Endothelial cell of umbilical vein (primary cell): ENCODE results near the gene SPNS2. TPM values are rescaled to one million over a fixed set of nuclear protein-coding genes. Genes with fewer than 3 reads are reported as not detected.

ENCODE experiments used
- BruUV-seq: library from RNA; stranded (reverse); fragments of 400-500 nt; replicated peaks from 2 replicates; lab custom pipeline; 2021; lab: Mats Ljungman, UMichigan
- CTCF ChIA-PET: fragments of 300-600, 350-600 bp; sonication (Branson Sonifier 250); formaldehyde crosslinking; loops from one replicate; lab custom pipeline; 2021; ENCODE audit warnings: antibody characterized with exemption, inconsistent platforms; lab: Charles Lee
- POLR2A ChIA-PET: fragments of 300-600, 350-600 bp; sonication (Branson Sonifier 250); formaldehyde crosslinking; loops from one replicate; lab custom pipeline; 2021; ENCODE audit warnings: antibody characterized with exemption, inconsistent platforms; lab: Charles Lee
- DNase-seq: peaks from one replicate; pipeline ENCODE4 v3.0.0-alpha.2; 2011; ENCODE audit warnings: low read depth, low spot score
- FAIRE-seq: peaks from 2 replicates; lab custom pipeline; 2011; peaks lifted over from hg19 to GRCh38; lab: Jason Lieb, UNC
- H2AFZ ChIP-seq: 2 replicates; pipeline ENCODE4 v1.6.0; 2012; ENCODE audit warnings: low read depth, low read length, control low read depth, inconsistent platforms
- H3K27ac ChIP-seq: 2 replicates; pipeline ENCODE4 v1.5.1; 2011; ENCODE audit warnings: low read depth, mild to moderate bottlenecking, control low read depth, low read length, moderate library complexity; ENCODE audit not compliant: insufficient read depth
- H3K27me3 ChIP-seq, 2 experiments: 2 replicates each; pipeline versions ENCODE4 v1.6.0 to v1.6.1; 2011; ENCODE audit warnings: low read length in 2 of 2, mixed read lengths in 1 of 2; ENCODE audit not compliant: control insufficient read depth in 2 of 2, insufficient read depth in 2 of 2
- H3K36me3 ChIP-seq, 2 experiments: 2 replicates in 1 of 2; 3 replicates in 1 of 2; pipeline ENCODE4 v1.5.1; 2011; ENCODE audit warnings: low read length in 2 of 2, mild to moderate bottlenecking in 1 of 2, moderate library complexity in 1 of 2; ENCODE audit not compliant: control insufficient read depth in 2 of 2, insufficient read depth in 2 of 2; ENCODE audit errors: extremely low read depth in 1 of 2
- H3K4me1 ChIP-seq: 3 replicates; pipeline ENCODE4 v1.5.1; 2011; ENCODE audit warnings: mild to moderate bottlenecking, low read length; ENCODE audit not compliant: control insufficient read depth, insufficient read depth; ENCODE audit errors: extremely low read depth
- H3K4me2 ChIP-seq: 2 replicates; pipeline ENCODE4 v1.6.1; 2011; ENCODE audit warnings: low read length, control low read depth, mixed read lengths; ENCODE audit not compliant: insufficient read depth
- H3K4me3 ChIP-seq, 3 experiments: fragments of 200-600 bp in 1 of 3; sonication (generic), shearing (Covaris generic) in 1 of 3; replicated peaks in 1 of 3; 2 replicates each; pipeline ENCODE4 v1.5.1; 2011 to 2016; ENCODE audit warnings: control low read depth in 3 of 3, low read length in 3 of 3, mild to moderate bottlenecking in 2 of 3, inconsistent platforms in 1 of 3, low read depth in 1 of 3, moderate library complexity in 1 of 3; ENCODE audit not compliant: insufficient read depth in 1 of 3
- H3K79me2 ChIP-seq: 2 replicates; pipeline ENCODE4 v1.6.0; 2012; ENCODE audit warnings: low read length, inconsistent platforms; ENCODE audit not compliant: control insufficient read depth, insufficient read depth
- H3K9ac ChIP-seq: replicated peaks from 2 replicates; pipeline ENCODE3; 2011; ENCODE audit warnings: low read length, control low read depth; ENCODE audit not compliant: insufficient read depth; ENCODE audit errors: extremely low read depth
- H3K9me1 ChIP-seq: replicated peaks from 3 replicates; pipeline ENCODE4 v1.6.0; 2011; ENCODE audit warnings: mild to moderate bottlenecking, low read length; ENCODE audit not compliant: control insufficient read depth, insufficient read depth; ENCODE audit errors: extremely low read depth
- H3K9me3 ChIP-seq: replicated peaks from 2 replicates; pipeline ENCODE4 v1.5.1; 2012; ENCODE audit warnings: low read length, inconsistent platforms; ENCODE audit not compliant: control insufficient read depth, insufficient read depth
- H4K20me1 ChIP-seq: replicated peaks from 2 replicates; pipeline ENCODE3; 2011; ENCODE audit warnings: mild to moderate bottlenecking, low read length; ENCODE audit not compliant: control insufficient read depth, insufficient read depth; ENCODE audit errors: extremely low read depth
- EZH2 ChIP-seq: IDR thresholded peaks from 2 replicates; pipeline ENCODE4 v1.6.1; 2012; ENCODE audit warnings: borderline replicate concordance, low read depth, mild to moderate bottlenecking, moderate library complexity, low read length, inconsistent platforms; ENCODE audit not compliant: severe bottlenecking
- FOS ChIP-seq: IDR thresholded peaks from 2 replicates; pipeline ENCODE4 v1.6.1; 2011; ENCODE audit warnings: mild to moderate bottlenecking, low read length, moderate library complexity, borderline replicate concordance; ENCODE audit not compliant: insufficient read depth
- GATA2 ChIP-seq: IDR thresholded peaks from 2 replicates; pipeline ENCODE4 v1.7.0; 2011; ENCODE audit warnings: low read depth, mild to moderate bottlenecking, moderate library complexity, mixed read lengths, low read length; ENCODE audit not compliant: insufficient read length, insufficient read depth
- JUN ChIP-seq: IDR thresholded peaks from 2 replicates; pipeline ENCODE4 v1.6.1; 2011; ENCODE audit warnings: borderline replicate concordance, low read depth; ENCODE audit not compliant: insufficient read length, insufficient read depth
- MAX ChIP-seq: IDR thresholded peaks from 2 replicates; pipeline ENCODE4 v1.6.1; 2011; ENCODE audit not compliant: insufficient read depth, insufficient read length
- MYC ChIP-seq: IDR thresholded peaks from one replicate; pipeline ENCODE4 v1.6.1; 2011; ENCODE audit warnings: mild to moderate bottlenecking, low read depth, low read length
- POLR2A ChIP-seq: IDR thresholded peaks from 2 replicates; pipeline ENCODE4 v1.6.1; 2012; ENCODE audit warnings: low read depth, mild to moderate bottlenecking, control low read depth, low read length
- POLR2AphosphoS5 ChIP-seq: IDR thresholded peaks from 2 replicates; pipeline ENCODE4 v1.6.1; 2012; ENCODE audit warnings: low read depth, mild to moderate bottlenecking, control low read depth, low read length, moderate library complexity; ENCODE audit not compliant: insufficient read depth
- dilution Hi-C: fragments of 300-500 bp; cut with MboI; formaldehyde crosslinking; loops from one replicate; pipeline ENCODE4 v1.15.0; 2019; ENCODE audit warnings: low sequenced_read_pairs; ENCODE audit not compliant: extremely low pct_ligation_motif_present
- intact Hi-C: fragments of 100-400 bp; cut with micrococcal nuclease; formaldehyde crosslinking; loops from one replicate; pipeline ENCODE4 v1.10.0; 2022
- polyA plus RNA-seq, 4 experiments: library from polyadenylated mRNA; depleted of rRNA in 3 of 4; stranded (reverse) in 3 of 4; unstranded in 1 of 4; fragments of >200 nt; gene quantifications; 2 replicates each; pipeline versions ENCODE4 v1.2.1 to v1.2.3, GENCODE V29; 2011 to 2012; ENCODE audit warnings: missing spikeins in 1 of 4
- total RNA-seq: library from RNA; stranded (reverse); gene quantifications from 2 replicates; pipeline ENCODE4 v1.2.3, GENCODE V29; 2021
- TF ChIP-seq, protein P1 (sequence below), 2 donors: IDR thresholded peaks; 1 replicate in 1 of 2; 2 replicates in 1 of 2; pipeline ENCODE4 v1.5.1; 2011; ENCODE audit warnings: low read length in 2 of 2, mild to moderate bottlenecking in 2 of 2, moderate library complexity in 2 of 2, control low read depth in 1 of 2, inconsistent platforms in 1 of 2, low read depth in 1 of 2; ENCODE audit not compliant: insufficient read depth in 1 of 2; ENCODE audit errors: extremely low read depth in 1 of 2

Gene SPNS2
- total and polyA plus RNA-seq, 2 donors (not counting 3 experiments of a cell fraction or from before 2014, with no cell fraction given), result 70.2 to 77.3 TPM

- FAIRE-seq (no peak), DNase-seq (no peak)
- Histone ChIP-seq H4K20me1 (no peaks in the 10 kb centered on the region), H3K4me2 (no peak overlapping the region), H2AFZ (no peak overlapping the region), H3K36me3 (peaks cover 5 to 37% of the 10 kb centered on the region in 2 experiments), H3K4me3 (no peak overlapping the region), H3K9me3 (no peaks in the 10 kb centered on the region), H3K9me1 (no peaks in the 10 kb centered on the region), H3K9ac (no peak overlapping the region), H3K27ac (peak overlapping the region; percentile 55), H3K4me1 (peaks cover 66% of the 10 kb centered on the region), H3K27me3 (no peaks in the 10 kb centered on the region), H3K79me2 (no peaks in the 10 kb centered on the region)
- intact Hi-C loops (no loop called here), dilution Hi-C loops (no loop called here)
- TF ChIP-seq EZH2 (no peak), POLR2AphosphoS5 (no peak), MAX (no peak), FOS (no peak), JUN (no peak), POLR2A (no peak), GATA2 (no peak), MYC (no peak)
- TF ChIP-seq, protein P1, sequence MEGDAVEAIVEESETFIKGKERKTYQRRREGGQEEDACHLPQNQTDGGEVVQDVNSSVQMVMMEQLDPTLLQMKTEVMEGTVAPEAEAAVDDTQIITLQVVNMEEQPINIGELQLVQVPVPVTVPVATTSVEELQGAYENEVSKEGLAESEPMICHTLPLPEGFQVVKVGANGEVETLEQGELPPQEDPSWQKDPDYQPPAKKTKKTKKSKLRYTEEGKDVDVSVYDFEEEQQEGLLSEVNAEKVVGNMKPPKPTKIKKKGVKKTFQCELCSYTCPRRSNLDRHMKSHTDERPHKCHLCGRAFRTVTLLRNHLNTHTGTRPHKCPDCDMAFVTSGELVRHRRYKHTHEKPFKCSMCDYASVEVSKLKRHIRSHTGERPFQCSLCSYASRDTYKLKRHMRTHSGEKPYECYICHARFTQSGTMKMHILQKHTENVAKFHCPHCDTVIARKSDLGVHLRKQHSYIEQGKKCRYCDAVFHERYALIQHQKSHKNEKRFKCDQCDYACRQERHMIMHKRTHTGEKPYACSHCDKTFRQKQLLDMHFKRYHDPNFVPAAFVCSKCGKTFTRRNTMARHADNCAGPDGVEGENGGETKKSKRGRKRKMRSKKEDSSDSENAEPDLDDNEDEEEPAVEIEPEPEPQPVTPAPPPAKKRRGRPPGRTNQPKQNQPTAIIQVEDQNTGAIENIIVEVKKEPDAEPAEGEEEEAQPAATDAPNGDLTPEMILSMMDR (IDR thresholded peaks at IDR 0.05; ENCODE audit: extremely low read depth in 1 of 2, insufficient read depth in 1 of 2, low read depth in 1 of 2, low read length in 2 of 2), result no peak
- TSS peak; percentile 38 for BruUV-seq
- CTCF ChIA-PET, result interaction anchor here (0.7 to 6.7 kb wide), 10 partner anchors 13 to 338 kb away, joined by 3 to 31 read pairs (median 4); partner anchors contain the start of genes MYBBP1A and SPNS2
- POLR2A ChIA-PET, result interaction anchor here (0.8 to 2.4 kb wide), 3 partner anchors 16 to 38 kb away, joined by 3 to 8 read pairs (median 4); partner anchors contain the start of genes MYBBP1A and SPNS2
Observed at GRCh38 chr17:4537451-4538235, 39.0 kb downstream of the SPNS2 start.
